PFSK-1 (cell line): ENCODE data around the gene TAOK3.

Experiments used
- FOXP2 ChIP-seq: optimal IDR thresholded peaks from 2 replicates; pipeline ENCODE3; 2011; ENCODE audit warnings: borderline replicate concordance, control low read depth, inconsistent platforms; ENCODE audit not compliant: insufficient read depth; ENCODE audit errors: extremely low read length, extremely low read depth
- POLR2AphosphoS5 ChIP-seq: IDR thresholded peaks from 2 replicates; pipeline ENCODE4 v1.6.1; 2012; ENCODE audit warnings: low read depth, mild to moderate bottlenecking, control low read depth, low read length, moderate library complexity
- SIN3A ChIP-seq: IDR thresholded peaks from 2 replicates; pipeline ENCODE4 v1.6.1; 2012; ENCODE audit warnings: mild to moderate bottlenecking, low read length, moderate library complexity, borderline replicate concordance; ENCODE audit not compliant: insufficient read depth
- TAF1 ChIP-seq: IDR thresholded peaks from 2 replicates; pipeline ENCODE4 v1.6.1; 2012; ENCODE audit warnings: low read length, control low read depth, borderline replicate concordance; ENCODE audit not compliant: insufficient read depth
- TF ChIP-seq, protein P1 (sequence below), 2 experiments: IDR thresholded peaks; 2 replicates each; pipeline versions ENCODE4 v1.6.1 to v1.8.0; 2011 to 2012; ENCODE audit warnings: low read depth in 2 of 2, low read length in 2 of 2, control low read depth in 1 of 2, inconsistent platforms in 1 of 2, mild to moderate bottlenecking in 1 of 2, moderate library complexity in 1 of 2; ENCODE audit not compliant: insufficient read depth in 1 of 2

The TAOK3 gene

DNA sequence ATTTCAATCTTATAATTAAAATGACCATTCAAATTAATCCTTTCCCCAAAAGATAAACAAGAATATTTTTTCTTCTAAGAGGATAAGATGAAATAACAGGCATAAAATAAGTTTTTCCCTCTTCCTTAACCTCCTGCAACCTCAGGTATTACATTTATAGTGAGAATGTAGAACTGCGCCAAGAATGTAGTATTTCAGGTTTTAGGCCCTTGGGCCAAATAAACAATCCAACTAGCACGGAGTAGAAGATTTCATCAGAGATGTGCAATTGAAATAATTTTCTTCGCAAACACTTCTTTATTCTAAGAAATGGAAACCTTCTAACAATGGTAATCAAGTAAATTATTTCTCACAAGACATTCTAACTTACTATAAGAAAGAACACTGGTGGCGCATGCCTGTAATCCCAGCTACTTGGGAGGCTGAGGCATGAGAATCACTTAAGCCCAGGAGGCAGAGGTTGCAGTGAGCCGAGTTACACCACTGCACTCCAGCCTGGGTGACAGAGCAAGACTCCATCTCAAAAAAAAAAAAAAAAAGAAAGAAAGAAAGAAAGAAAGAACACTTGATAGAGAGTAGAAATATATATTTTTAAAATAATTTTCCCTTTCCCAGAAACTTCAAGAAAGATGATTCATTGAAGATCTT, 100.8 kb downstream of the TAOK3 start:
- no peak for TF ChIP-seq TAF1
- TF ChIP-seq POLR2AphosphoS5, result no peak
- TF ChIP-seq, protein P1, sequence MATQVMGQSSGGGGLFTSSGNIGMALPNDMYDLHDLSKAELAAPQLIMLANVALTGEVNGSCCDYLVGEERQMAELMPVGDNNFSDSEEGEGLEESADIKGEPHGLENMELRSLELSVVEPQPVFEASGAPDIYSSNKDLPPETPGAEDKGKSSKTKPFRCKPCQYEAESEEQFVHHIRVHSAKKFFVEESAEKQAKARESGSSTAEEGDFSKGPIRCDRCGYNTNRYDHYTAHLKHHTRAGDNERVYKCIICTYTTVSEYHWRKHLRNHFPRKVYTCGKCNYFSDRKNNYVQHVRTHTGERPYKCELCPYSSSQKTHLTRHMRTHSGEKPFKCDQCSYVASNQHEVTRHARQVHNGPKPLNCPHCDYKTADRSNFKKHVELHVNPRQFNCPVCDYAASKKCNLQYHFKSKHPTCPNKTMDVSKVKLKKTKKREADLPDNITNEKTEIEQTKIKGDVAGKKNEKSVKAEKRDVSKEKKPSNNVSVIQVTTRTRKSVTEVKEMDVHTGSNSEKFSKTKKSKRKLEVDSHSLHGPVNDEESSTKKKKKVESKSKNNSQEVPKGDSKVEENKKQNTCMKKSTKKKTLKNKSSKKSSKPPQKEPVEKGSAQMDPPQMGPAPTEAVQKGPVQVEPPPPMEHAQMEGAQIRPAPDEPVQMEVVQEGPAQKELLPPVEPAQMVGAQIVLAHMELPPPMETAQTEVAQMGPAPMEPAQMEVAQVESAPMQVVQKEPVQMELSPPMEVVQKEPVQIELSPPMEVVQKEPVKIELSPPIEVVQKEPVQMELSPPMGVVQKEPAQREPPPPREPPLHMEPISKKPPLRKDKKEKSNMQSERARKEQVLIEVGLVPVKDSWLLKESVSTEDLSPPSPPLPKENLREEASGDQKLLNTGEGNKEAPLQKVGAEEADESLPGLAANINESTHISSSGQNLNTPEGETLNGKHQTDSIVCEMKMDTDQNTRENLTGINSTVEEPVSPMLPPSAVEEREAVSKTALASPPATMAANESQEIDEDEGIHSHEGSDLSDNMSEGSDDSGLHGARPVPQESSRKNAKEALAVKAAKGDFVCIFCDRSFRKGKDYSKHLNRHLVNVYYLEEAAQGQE (IDR thresholded peaks at IDR 0.05; ENCODE audit: insufficient read depth in 1 of 2, low read depth in 2 of 2, low read length in 2 of 2), result no peak
- TF ChIP-seq FOXP2, result no peak
- no peak for TF ChIP-seq SIN3A

DNA sequence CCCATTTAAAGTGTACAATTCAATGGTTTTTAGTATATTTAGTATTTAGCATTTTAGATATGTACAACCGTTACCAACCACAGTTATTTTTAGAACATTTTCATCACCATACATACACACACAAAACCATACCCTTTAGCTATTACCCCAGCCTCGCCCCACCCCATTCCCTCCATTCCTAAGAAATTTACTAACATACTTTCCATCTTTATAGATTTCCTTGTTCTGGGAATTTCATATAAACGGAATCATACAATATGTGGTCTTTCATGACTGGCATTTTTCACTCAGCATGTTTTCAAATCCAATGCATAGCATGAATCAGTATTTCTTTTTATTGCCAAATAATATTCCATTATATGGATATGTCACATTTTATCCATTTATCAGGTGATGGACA, 101.5 kb downstream of the TAOK3 start:
- TF ChIP-seq SIN3A (no peak), TAF1 (no peak), POLR2AphosphoS5 (no peak), FOXP2 (no peak)
- TF ChIP-seq, protein P1 (IDR thresholded peaks at IDR 0.05; ENCODE audit: insufficient read depth in 1 of 2, low read depth in 2 of 2, low read length in 2 of 2), result no peak

DNA sequence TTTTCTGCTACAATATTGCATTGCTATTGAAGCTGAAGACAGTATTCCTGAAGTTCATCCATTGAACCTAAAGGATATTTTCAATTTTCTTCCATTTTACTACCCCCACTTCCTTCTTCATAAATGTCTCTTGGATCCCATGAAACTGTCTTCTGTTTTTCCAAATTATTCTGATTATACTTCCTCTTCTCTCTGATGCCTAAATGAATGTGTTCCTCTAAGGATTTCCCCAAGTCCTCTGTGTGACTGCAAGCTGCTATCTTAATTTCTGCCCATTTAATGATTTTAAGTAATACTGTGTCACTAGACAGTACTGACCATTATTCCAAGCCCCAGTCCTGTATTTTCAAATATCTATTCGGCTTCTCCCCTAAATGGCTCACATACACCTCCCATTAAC, 102.9 kb downstream of the TAOK3 start:
- TF ChIP-seq POLR2AphosphoS5 (no peak), FOXP2 (no peak), TAF1 (no peak), SIN3A (no peak)
- TF ChIP-seq, protein P1 (IDR thresholded peaks at IDR 0.05; ENCODE audit: insufficient read depth in 1 of 2, low read depth in 2 of 2, low read length in 2 of 2), result no peak

DNA sequence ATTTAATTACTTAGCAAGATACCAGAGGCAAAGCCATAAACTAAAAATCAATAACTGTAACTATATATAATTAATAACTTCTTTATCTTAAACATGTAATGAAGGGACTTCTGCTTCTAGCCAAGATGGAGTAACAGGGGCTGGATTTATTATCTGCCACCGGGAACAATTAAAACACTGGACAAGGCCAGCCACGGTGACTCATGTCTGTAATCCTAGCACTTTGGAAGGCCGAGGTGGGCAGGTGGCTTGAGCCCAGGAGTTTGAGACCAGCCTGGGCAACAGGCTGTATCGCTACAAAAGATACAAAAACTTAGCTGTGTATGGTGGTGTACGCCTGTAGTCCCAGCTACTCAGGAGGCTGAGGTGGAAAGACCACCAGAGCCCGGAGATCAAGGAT, 113.6 kb downstream of the TAOK3 start:
- no peak for TF ChIP-seq TAF1
- TF ChIP-seq, protein P1 (IDR thresholded peaks at IDR 0.05; ENCODE audit: insufficient read depth in 1 of 2, low read depth in 2 of 2, low read length in 2 of 2), result no peak

DNA sequence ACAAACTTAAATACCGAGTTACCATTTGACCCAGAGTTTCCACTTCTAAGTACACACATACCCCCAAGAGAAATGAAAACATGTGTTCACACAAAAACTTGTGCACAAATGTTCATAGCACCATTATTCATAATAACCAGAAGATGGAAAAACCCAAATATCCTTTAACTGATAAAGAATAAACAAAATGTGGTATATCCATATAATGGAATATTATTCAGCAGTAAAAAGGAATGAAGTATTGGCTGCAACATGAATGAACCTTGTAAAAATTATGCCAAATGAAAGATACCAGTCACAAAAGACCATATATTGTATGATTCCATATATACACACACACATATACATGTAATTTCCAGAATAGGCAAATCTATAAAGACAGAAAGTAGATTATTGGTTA, 116.4 kb downstream of the TAOK3 start:
- TF ChIP-seq TAF1, result no peak
- TF ChIP-seq, protein P1 (IDR thresholded peaks at IDR 0.05; ENCODE audit: insufficient read depth in 1 of 2, low read depth in 2 of 2, low read length in 2 of 2), result no peak
- no peak for TF ChIP-seq SIN3A
- TF ChIP-seq FOXP2, result no peak
- TF ChIP-seq POLR2AphosphoS5, result no peak
